GM12878 (cell line): ENCODE results near the gene ELOA2. TPM values are rescaled to one million over a fixed set of nuclear protein-coding genes. Genes with fewer than 3 reads are reported as not detected.

Experiments used
- ATAC-seq: fragments of 200-7000 bp; cut with Tn5 transposase; 3 replicates; pipeline ENCODE4 v1.9.1; 2020; ENCODE audit warnings: mild to moderate bottlenecking, moderate library complexity
- BruUV-seq: library from RNA; stranded (reverse); fragments of 400-500 nt; replicated peaks from 2 replicates; lab custom pipeline; 2021; lab: Mats Ljungman, UMichigan
- CTCF ChIA-PET: fragments of 300-600 bp; sonication (Branson Sonifier 250); formaldehyde crosslinking; extraction: SDS; loops from one replicate; lab custom pipeline; 2021; ENCODE audit warnings: inconsistent platforms; lab: Yijun Ruan, JAX
- POLR2A ChIA-PET: fragments of 350-600 bp; formaldehyde crosslinking; extraction: SDS; loops from one replicate; lab custom pipeline; 2021; ENCODE audit warnings: inconsistent platforms; lab: Charles Lee
- RAD21 ChIA-PET: fragments of 300-600 bp; sonication (Branson Sonifier 250); formaldehyde crosslinking; loops from one replicate; lab custom pipeline; 2023; ENCODE audit warnings: antibody characterized with exemption; ENCODE audit not compliant: unreplicated experiment; lab: Charles Lee
- SMC1A ChIA-PET: fragments of 300-600 bp; sonication (Branson Sonifier 250); formaldehyde crosslinking; loops from one replicate; lab custom pipeline; 2023; ENCODE audit not compliant: unreplicated experiment, uncharacterized antibody; lab: Charles Lee
- DNase-seq: peaks from one replicate; pipeline ENCODE4 v3.0.0-alpha.2; 2011; ENCODE audit warnings: low read depth, low spot score
- FAIRE-seq: peaks from 3 replicates; lab custom pipeline; 2011; peaks lifted over from hg19 to GRCh38; lab: Jason Lieb, UNC
- H2AFZ ChIP-seq: 2 replicates; pipeline ENCODE4 v1.6.0; 2011; ENCODE audit warnings: low read depth, low read length, control low read depth; ENCODE audit not compliant: control insufficient read depth
- H3K27ac ChIP-seq: 2 replicates; pipeline ENCODE4 v1.5.1; 2011; ENCODE audit warnings: control low read depth; ENCODE audit not compliant: control insufficient read depth, insufficient read depth
- H3K27me3 ChIP-seq, 2 experiments: replicated peaks in 1 of 2; 2 replicates each; pipeline versions ENCODE4 v1.6.0 to v1.6.1; 2011; ENCODE audit warnings: low read length in 1 of 2; ENCODE audit not compliant: control insufficient read depth in 2 of 2, insufficient read depth in 2 of 2
- H3K36me3 ChIP-seq, 2 experiments: 2 replicates each; pipeline ENCODE4 v1.5.1; 2011; ENCODE audit warnings: low read length in 1 of 2; ENCODE audit not compliant: control insufficient read depth in 2 of 2, insufficient read depth in 2 of 2
- H3K4me1 ChIP-seq: 2 replicates; pipeline ENCODE4 v1.6.1; 2011; ENCODE audit warnings: mild to moderate bottlenecking, low read length, moderate library complexity, mixed read lengths; ENCODE audit not compliant: control insufficient read depth, insufficient read depth
- H3K4me2 ChIP-seq: 2 replicates; pipeline ENCODE4 v1.6.0; 2011; ENCODE audit warnings: control low read depth; ENCODE audit not compliant: control insufficient read depth, insufficient read depth
- H3K4me3 ChIP-seq: fragments of 200-600 bp; sonication (generic); 2 replicates; pipeline ENCODE4 v1.5.1; 2016
- H3K79me2 ChIP-seq: 2 replicates; pipeline ENCODE4 v1.6.0; 2011; ENCODE audit warnings: low read length; ENCODE audit not compliant: control insufficient read depth, insufficient read depth
- H3K9ac ChIP-seq: 2 replicates; pipeline ENCODE4 v1.8.0; 2011; ENCODE audit warnings: low read length, control low read depth, mixed read lengths; ENCODE audit not compliant: control insufficient read depth, insufficient read depth
- H3K9me3 ChIP-seq: replicated peaks from 3 replicates; pipeline ENCODE4 v1.5.1; 2011; ENCODE audit warnings: mild to moderate bottlenecking, low read length; ENCODE audit not compliant: control insufficient read depth, insufficient read depth
- H4K20me1 ChIP-seq: 2 replicates; pipeline ENCODE4 v1.6.0; 2011; ENCODE audit not compliant: control insufficient read depth, insufficient read depth
- CEBPB ChIP-seq, 2 experiments: fragments of 150-350 bp in 1 of 2; IDR thresholded peaks; 2 replicates each; pipeline ENCODE4 v1.6.1; 2012 to 2014; ENCODE audit warnings: low read depth in 2 of 2, low read length in 2 of 2, borderline replicate concordance in 1 of 2, inconsistent platforms in 1 of 2
- CTCF ChIP-seq, 3 experiments: IDR thresholded peaks in 2 of 3; conservative IDR thresholded peaks in 1 of 3; 2 replicates each; pipeline ENCODE4 v1.5.1; 2011; ENCODE audit warnings: low read depth in 3 of 3, low read length in 3 of 3, mild to moderate bottlenecking in 3 of 3, control low read depth in 2 of 3, moderate library complexity in 2 of 3, inconsistent platforms in 1 of 3, mixed read lengths in 1 of 3; ENCODE audit not compliant: control insufficient read depth in 2 of 3, insufficient read depth in 1 of 3; ENCODE audit errors: extremely low read depth in 1 of 3
- KDM1A ChIP-seq: fragments of 200-600 bp; sonication (generic); IDR thresholded peaks from 2 replicates; pipeline ENCODE4 v1.6.1; 2016; ENCODE audit warnings: borderline replicate concordance
- RAD21 ChIP-seq: IDR thresholded peaks from 2 replicates; pipeline ENCODE4 v1.6.1; 2011; ENCODE audit warnings: mild to moderate bottlenecking, low read depth, low read length, moderate library complexity; ENCODE audit not compliant: insufficient read depth
- SIN3A ChIP-seq: IDR thresholded peaks from 2 replicates; pipeline ENCODE4 v1.6.1; 2012; ENCODE audit warnings: low read depth, low read length, improper control_type of control experiment
- SMC3 ChIP-seq: IDR thresholded peaks from 2 replicates; pipeline ENCODE4 v1.6.1; 2011; ENCODE audit warnings: low read length, improper control_type of control experiment, borderline replicate concordance
- YY1 ChIP-seq: IDR thresholded peaks from 2 replicates; pipeline ENCODE4 v1.6.1; 2011; ENCODE audit warnings: low read depth, mild to moderate bottlenecking, low read length
- ZNF24 ChIP-seq: fragments of 450-650 bp; IDR thresholded peaks from 2 replicates; pipeline ENCODE4 v1.6.1; 2017; ENCODE audit warnings: antibody characterized with exemption, mild to moderate bottlenecking
- WGBS: methylation state at CpG from one replicate; pipeline ENCODE4 v1.1.6; 2016; ENCODE audit warnings: low lambda C conversion rate; ENCODE audit not compliant: insufficient replicate concordance, insufficient coverage; ENCODE audit errors: missing lambda C conversion rate; 5-methylcytosine and 5-hydroxymethylcytosine counted together
- in situ Hi-C: fragments of 300-500 bp; cut with MboI; formaldehyde crosslinking; loops from 9 replicates; pipeline ENCODE4 v1.14.3; 2018; ENCODE audit warnings: mixed read lengths
- intact Hi-C: fragments of 100-400 bp; cut with micrococcal nuclease; formaldehyde crosslinking; loops from one replicate; pipeline ENCODE4 v1.14.2; 2022; ENCODE audit not compliant: unreplicated experiment
- polyA plus RNA-seq, 11 experiments: library from polyadenylated mRNA; depleted of rRNA in 4 of 11; unstranded in 6 of 11; stranded (reverse) in 5 of 11; fragments of >200 nt; fragmentation: Nextera tagmentation in 4 of 11; fragmentation: Illumina TruSeq in 1 of 11; extraction: Ambion mirVana in 4 of 11; extraction: Trizol in 1 of 11; gene quantifications; 1 replicate in 1 of 11; 2 replicates in 10 of 11; pipeline versions ENCODE4 v1.2.1 to v1.2.3, GENCODE V29; 2011 to 2016; ENCODE audit warnings: inconsistent platforms in 2 of 11, missing spikeins in 2 of 11, low read depth in 1 of 11
- total RNA-seq, 4 experiments: library from RNA; depleted of rRNA in 3 of 4; stranded (reverse); fragments of >200 nt in 3 of 4; fragmentation: Illumina TruSeq in 1 of 4; extraction: Trizol in 1 of 4; gene quantifications; 2 replicates each; pipeline versions ENCODE4 v1.2.1 to v1.2.3, GENCODE V29; 2013 to 2021

Gene ELOA2
- total and polyA plus RNA-seq, 10 of the 15 experiments (the other 5 are each of a cell fraction or from before 2014, with no cell fraction given) = not detected

- ChIA-PET RAD21 (no interaction called here), SMC1A (interaction anchor here (0.8 to 0.9 kb wide), 2 partner anchors 145 to 202 kb away, joined by 3 read pairs; no protein-coding TSS in a partner anchor), POLR2A (no interaction called here), CTCF (interaction anchor here (0.7 to 1.6 kb wide), 10 partner anchors 10 to 756 kb away, joined by 3 to 5 read pairs (median 3); no protein-coding TSS in a partner anchor)
- H4K20me1 ChIP-seq = no peaks in the 10 kb centered on the region
- intact Hi-C loops = no loop called here
- H3K4me2 ChIP-seq = peak overlapping the region; percentile 71
- ATAC-seq (no peak), FAIRE-seq (no peak), DNase-seq (no peak)
- in situ Hi-C loops = no loop called here
- no peaks in the 10 kb centered on the region for H3K27me3 ChIP-seq
- H2AFZ ChIP-seq = peak overlapping the region; percentile 67
- H3K79me2 ChIP-seq = no peaks in the 10 kb centered on the region
- no peaks in the 10 kb centered on the region for H3K36me3 ChIP-seq
- H3K9ac ChIP-seq = no peak overlapping the region; the same call in 1 of the 2 replicates
- 13% methylated on average over 3 of the region's 3 CpGs for WGBS
- no TSS peak for BruUV-seq
- H3K4me1 ChIP-seq = peaks cover 8% of the 10 kb centered on the region
- no peaks in the 10 kb centered on the region for H3K9me3 ChIP-seq
- peak overlapping the region; percentile 15; the same call in 1 of the 2 replicates for H3K4me3 ChIP-seq
- H3K27ac ChIP-seq = no peak overlapping the region
- TF ChIP-seq RAD21 (no peak), ZNF24 (no peak), CEBPB (IDR thresholded peaks at IDR 0.05; ENCODE audit: borderline replicate concordance in 1 of 2, low read depth in 2 of 2, low read length in 2 of 2) (no peak)
Observed at GRCh38 chr18:47036927-47037578, 1.6 kb upstream of the ELOA2 start.

DNA sequence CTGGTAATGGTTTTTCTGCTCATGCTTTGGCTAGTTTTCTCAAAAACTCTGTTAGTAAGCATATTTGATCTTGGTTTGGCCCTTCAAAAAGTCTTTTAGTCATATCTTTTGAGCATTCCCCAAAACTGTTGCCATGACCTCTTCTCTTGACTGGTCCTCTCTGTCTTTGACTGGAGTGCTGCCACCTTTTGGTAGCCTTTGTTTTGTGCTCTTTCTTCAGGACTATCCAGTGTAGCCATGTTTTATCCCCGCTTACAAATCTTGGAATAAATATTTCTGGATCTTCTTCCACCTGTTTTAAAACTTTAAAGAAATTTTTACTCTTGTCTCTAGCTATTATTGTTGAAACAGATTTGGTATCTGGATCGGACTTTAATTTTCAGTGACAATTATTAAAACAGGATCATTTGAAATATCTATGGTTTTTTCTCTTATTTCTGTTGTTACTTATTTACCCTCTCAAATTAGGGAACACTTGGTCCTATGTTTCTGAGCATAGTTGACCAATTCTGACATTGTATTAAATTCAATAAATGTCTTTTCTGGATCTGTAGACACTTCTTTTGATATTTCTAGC, 965 bp upstream of the ELOA2 start:
- Histone ChIP-seq H4K20me1 (no peaks in the 10 kb centered on the region), H3K4me1 (peaks cover 8% of the 10 kb centered on the region), H3K79me2 (no peaks in the 10 kb centered on the region), H2AFZ (no peak overlapping the region), H3K4me3 (peak overlapping the region; percentile 15; the same call in 1 of the 2 replicates)
- BruUV-seq = no TSS peak
- in situ Hi-C loops = no loop called here
- WGBS = 2% methylated on average over 2 of the region's 2 CpGs
- no peak for TF ChIP-seq SIN3A
- peak; percentile 30; the same call in 1 of the 2 replicates for TF ChIP-seq SMC3
- TF ChIP-seq CTCF (IDR thresholded peaks at IDR 0.05 in 2 of 3, conservative IDR thresholded peaks at IDR 0.05 in 1 of 3; ENCODE audit: control insufficient read depth in 2 of 3, extremely low read depth in 1 of 3, insufficient read depth in 1 of 3, low read depth in 3 of 3, low read length in 3 of 3) = peak; percentile 50 to 63 (median 56)
- TF ChIP-seq RAD21 = peak; percentile 35; the same call in 1 of the 2 replicates
- no peak for TF ChIP-seq KDM1A
- peak; percentile 43; the same call in 1 of the 2 replicates for TF ChIP-seq YY1
- TF ChIP-seq, all 136 proteins: peak for 4
- FAIRE-seq (peak; percentile 62), DNase-seq (no peak), ATAC-seq (peak; percentile 78)
- ChIA-PET POLR2A (no interaction called here), SMC1A (interaction anchor here (0.8 kb wide), 1 partner anchor 201 kb away, joined by 3 read pairs; no protein-coding TSS in a partner anchor), CTCF (interaction anchor here (0.7 to 1.6 kb wide), 6 partner anchors 21 to 482 kb away, joined by 3 to 5 read pairs (median 3); no protein-coding TSS in a partner anchor), RAD21 (no interaction called here)
- H3K9ac ChIP-seq = no peak overlapping the region
- H3K9me3 ChIP-seq = no peaks in the 10 kb centered on the region
- H3K27ac ChIP-seq = no peak overlapping the region
- H3K27me3 ChIP-seq = no peaks in the 10 kb centered on the region
- H3K4me2 ChIP-seq = peak overlapping the region; percentile 71; the same call in 1 of the 2 replicates
- H3K36me3 ChIP-seq = no peaks in the 10 kb centered on the region
- intact Hi-C loops = no loop called here
